ENCODE measurements around the gene ZBTB33.

GRCh38 chrX:120301497-120301896 is 50.9 kb downstream of the ZBTB33 start:
- no peak for TF ChIP-seq CTCF (IDR thresholded peaks at IDR 0.05)
- no peak for TF ChIP-seq POLR2AphosphoS5 (IDR thresholded peaks at IDR 0.05)
- TF ChIP-seq EP300 (IDR thresholded peaks at IDR 0.05; ENCODE audit: low read depth): no peak
- TF ChIP-seq POLR2A (IDR thresholded peaks at IDR 0.05): no peak

Data from transverse colon (tissue), 4 donors.